SH-SY5Y (cell line): ENCODE measurements around the gene TEDDM1.

Experiments
- GATA2 ChIP-seq: IDR thresholded peaks from 2 replicates; pipeline ENCODE4 v1.6.1; 2011; ENCODE audit warnings: mild to moderate bottlenecking, low read depth, low read length
- GATA3 ChIP-seq: IDR thresholded peaks from 2 replicates; pipeline ENCODE4 v1.6.1; 2011; ENCODE audit warnings: low read depth, mild to moderate bottlenecking, low read length, moderate library complexity

Gene TEDDM1

GRCh38 chr1:182392050-182393028 lies 8.1 kb downstream of the TEDDM1 start:
- no peak for TF ChIP-seq GATA3
- no peak for TF ChIP-seq GATA2

- TF ChIP-seq GATA2, result 0 out of 2 replicates have a peak, but pooled peaks have one; percentile 32
- TF ChIP-seq GATA3, result no peak
Observed at GRCh38 chr1:182391362-182392049, 9.0 kb downstream of the TEDDM1 start, which contains the start of gene GLUL. Gene GLUL, minus strand, starts transcription at chr1:182391790. Its CDS starts 3,053 bp downstream, at chr1:182388737.

- no peak for TF ChIP-seq GATA2
- no peak for TF ChIP-seq GATA3
Observed at GRCh38 chr1:182391028-182391361, 9.5 kb downstream of the TEDDM1 start.

- TF ChIP-seq GATA2 (no peak), GATA3 (no peak)
Observed at GRCh38 chr1:182389619-182390047, 10.8 kb downstream of the TEDDM1 start.

- no peak for TF ChIP-seq GATA3
- no peak for TF ChIP-seq GATA2
Observed at GRCh38 chr1:182388392-182389134, 11.9 kb downstream of the TEDDM1 start.

- no peak for TF ChIP-seq GATA3
- TF ChIP-seq GATA2, result no peak
Observed at GRCh38 chr1:182387566-182387965, 12.9 kb downstream of the TEDDM1 start.

- TF ChIP-seq GATA2 (no peak), GATA3 (no peak)
Observed at GRCh38 chr1:182386980-182387379, 13.5 kb downstream of the TEDDM1 start.

- TF ChIP-seq GATA2, result no peak
- no peak for TF ChIP-seq GATA3
Observed at GRCh38 chr1:182385885-182386853, 14.3 kb downstream of the TEDDM1 start.

- TF ChIP-seq GATA2, result no peak
- TF ChIP-seq GATA3, result no peak
Observed at GRCh38 chr1:182384387-182384960, 16.0 kb downstream of the TEDDM1 start.

GRCh38 chr1:182383934-182384333 lies 16.5 kb downstream of the TEDDM1 start:
- no peak for TF ChIP-seq GATA3
- no peak for TF ChIP-seq GATA2

GRCh38 chr1:182383037-182383661 lies 17.3 kb downstream of the TEDDM1 start:
- no peak for TF ChIP-seq GATA2
- no peak for TF ChIP-seq GATA3

- TF ChIP-seq GATA2 (no peak), GATA3 (no peak)
Observed at GRCh38 chr1:182381962-182382819, 18.3 kb downstream of the TEDDM1 start.
